ENCODE data around the gene HYAL1.

HYAL1 gene

GRCh38 chr3:50258979-50259378 is 44.4 kb downstream of the HYAL1 start:
- intact Hi-C loops (cut with DNase I), result no loop called here
- DNase-seq, result peak in 3 of 42 donors; percentile 18 to 49 (median 35)

GRCh38 chr3:50258029-50258680 is 45.2 kb downstream of the HYAL1 start:
- intact Hi-C loops (cut with DNase I), result no loop called here
- DNase-seq, result peak in 3 of 42 donors; percentile 21 to 48 (median 38)

DNA sequence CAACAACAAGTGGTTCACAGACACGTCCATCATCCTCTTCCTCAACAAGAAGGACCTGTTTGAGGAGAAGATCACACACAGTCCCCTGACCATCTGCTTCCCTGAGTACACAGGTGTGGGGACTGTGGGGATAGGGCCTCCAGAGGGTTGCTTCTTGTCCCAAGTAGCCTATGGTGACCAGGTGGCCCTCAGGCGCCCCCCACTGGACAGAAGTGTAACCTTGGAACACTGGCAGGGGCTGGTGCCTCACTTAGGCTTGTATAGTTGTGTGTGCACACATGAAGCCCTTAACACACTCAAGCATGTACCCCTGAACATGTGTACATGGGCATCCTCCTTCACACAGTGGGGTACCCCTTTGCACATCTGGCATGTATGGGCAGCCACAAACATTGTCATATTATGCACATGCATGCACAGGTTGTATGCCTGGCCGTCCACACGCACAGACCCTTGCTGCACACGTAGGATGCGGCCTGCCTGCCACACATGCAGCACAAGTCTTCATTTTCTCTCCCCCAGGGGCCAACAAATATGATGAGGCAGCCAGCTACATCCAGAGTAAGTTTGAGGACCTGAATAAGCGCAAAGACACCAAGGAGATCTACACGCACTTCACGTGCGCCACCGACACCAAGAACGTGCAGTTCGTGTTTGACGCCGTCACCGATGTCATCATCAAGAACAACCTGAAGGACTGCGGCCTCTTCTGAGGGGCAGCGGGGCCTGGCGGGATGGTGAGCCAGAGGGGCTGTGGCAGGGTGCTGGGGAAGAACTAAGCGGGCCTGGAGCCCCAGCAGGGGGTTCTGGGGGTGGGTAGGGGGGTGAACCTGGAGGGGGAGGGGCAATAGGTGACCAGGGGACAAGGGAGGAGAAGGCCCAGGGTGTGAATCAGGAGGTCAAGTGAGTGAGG is 46.1 kb downstream of the HYAL1 start:
- peak in 8 of 42 donors; percentile 45 to 84 (median 64) for DNase-seq
- intact Hi-C loops (cut with DNase I), result no loop called here

- intact Hi-C loops (cut with DNase I), result no loop called here
- no peak for DNase-seq
Observed at GRCh38 chr3:50255251-50255615, 48.1 kb downstream of the HYAL1 start.

DNA sequence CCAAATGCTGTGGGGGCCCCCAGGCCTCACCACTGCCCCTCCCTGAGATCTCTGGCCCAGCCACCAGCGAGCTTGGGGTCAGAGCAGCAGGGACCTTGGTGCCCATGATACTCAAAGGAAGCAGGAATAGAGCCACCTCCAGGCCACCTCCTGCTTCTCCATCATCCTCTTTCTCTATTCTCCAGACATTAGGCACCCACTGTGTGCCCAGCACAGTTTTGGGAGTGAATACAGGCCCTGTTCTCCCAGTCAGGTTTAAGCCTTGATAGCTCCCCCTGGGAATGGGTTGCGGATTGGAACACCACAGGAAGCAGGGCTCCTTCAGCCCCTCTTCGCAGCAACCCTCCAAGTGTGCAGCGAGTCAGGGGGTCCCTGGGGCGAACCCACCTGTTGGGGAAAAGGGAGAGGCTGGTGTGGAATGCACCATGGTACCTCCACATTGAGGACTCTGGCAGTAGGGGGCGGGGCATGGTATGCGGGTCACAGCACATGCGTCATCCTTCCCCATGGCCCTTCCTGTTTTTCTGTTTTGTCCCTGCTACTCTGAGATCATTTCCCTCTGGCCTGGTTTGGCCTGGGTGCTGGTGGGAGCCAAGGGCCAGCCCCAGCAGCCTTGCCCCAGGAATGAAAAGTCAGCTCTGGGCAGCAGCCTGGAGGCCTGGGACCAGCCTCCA is 48.7 kb downstream of the HYAL1 start:
- peak in 2 of 42 donors; percentile 33 to 43 for DNase-seq
- intact Hi-C loops (cut with DNase I), result no loop called here

GRCh38 chr3:50251220-50251619 is 52.2 kb downstream of the HYAL1 start:
- intact Hi-C loops (cut with DNase I), result no loop called here
- DNase-seq, result peak in 18 of 42 donors; percentile 27 to 85 (median 62)

GRCh38 chr3:50250514-50250913 is 52.9 kb downstream of the HYAL1 start:
- intact Hi-C loops (cut with DNase I), result no loop called here
- peak in 1 of 42 donors; percentile 2 for DNase-seq

Measured in head of caudate nucleus (tissue), 42 donors.